ENCODE measurements around the gene INPP5F. TPM values are rescaled to one million over a fixed set of nuclear protein-coding genes. Genes with fewer than 3 reads are reported as not detected.

The INPP5F gene
- total and polyA plus RNA-seq, 2 of the 13 experiments (the other 11 are each of a cell fraction or from before 2014, with no cell fraction given), result 12.5 to 15.7 TPM

- H3K27me3 ChIP-seq (ENCODE audit: control insufficient read depth in 1 of 2, insufficient read depth in 2 of 2, low read length in 2 of 2), result no peaks in the 10 kb centered on the region
- intact Hi-C loops (cut with micrococcal nuclease; ENCODE audit: unreplicated experiment), result no loop called here
- H3K36me3 ChIP-seq (replicated peaks in 1 of 2; ENCODE audit: control insufficient read depth in 1 of 2, insufficient read depth in 2 of 2, low read length in 2 of 2), result peaks cover 4 to 38% of the 10 kb centered on the region in 2 experiments
- in situ Hi-C loops (cut with HindIII; ENCODE audit: extremely low pct_ligation_motif_present, low pct_unique_long_range_greater_than_20kb), result no loop called here
- ChIA-PET CTCF (ENCODE audit: low intra/inter-chr PET ratio, low total read pairs) (no interaction called here), POLR2A (no interaction called here)
- DNase-seq (ENCODE audit: low spot score) (no peak), FAIRE-seq (no peak), ATAC-seq (no peak)
- H3K79me2 ChIP-seq (ENCODE audit: insufficient read depth, low read length), result no peaks in the 10 kb centered on the region
- H2AFZ ChIP-seq (ENCODE audit: low read length), result no peak overlapping the region
- H3K9ac ChIP-seq (ENCODE audit: insufficient read depth, low read depth, low read length), result no peak overlapping the region
- no peak overlapping the region for H3K27ac ChIP-seq (ENCODE audit: extremely low read length, insufficient read depth, low read length)
- TF ChIP-seq SIX4 (CRISPR knock-in tag; IDR thresholded peaks at IDR 0.05), result no peak
- no peak for TF ChIP-seq NKX3-1 (CRISPR knock-in tag; IDR thresholded peaks at IDR 0.05)
- TF ChIP-seq FOXC1 (CRISPR knock-in tag; IDR thresholded peaks at IDR 0.05; ENCODE audit: borderline replicate concordance), result no peak
- TF ChIP-seq ZNF326 (CRISPR knock-in tag; IDR thresholded peaks at IDR 0.05; ENCODE audit: borderline replicate concordance), result no peak
- TF ChIP-seq ZMYM2 (CRISPR knock-in tag; IDR thresholded peaks at IDR 0.05), result no peak
- TF ChIP-seq MZF1 (CRISPR knock-in tag; IDR thresholded peaks at IDR 0.05; ENCODE audit: borderline replicate concordance), result no peak
- no peak for TF ChIP-seq NFE2L1 (CRISPR knock-in tag; IDR thresholded peaks at IDR 0.05; ENCODE audit: borderline replicate concordance)
- no peak for TF ChIP-seq KLF6 (CRISPR knock-in tag; IDR thresholded peaks at IDR 0.05)
- no peak overlapping the region for H3K4me2 ChIP-seq (ENCODE audit: low read depth, low read length)
- H3K4me3 ChIP-seq (replicated peaks in 1 of 3; ENCODE audit: insufficient read depth in 1 of 3, low read depth in 2 of 3, low read length in 3 of 3), result no peak overlapping the region
- H3K4me1 ChIP-seq (ENCODE audit: insufficient read depth, low read length), result no peaks in the 10 kb centered on the region
- no peaks in the 10 kb centered on the region; the same call in 1 of the 2 replicates for H4K20me1 ChIP-seq (ENCODE audit: insufficient read depth, low read length)
- no peaks in the 10 kb centered on the region for H3K9me3 ChIP-seq (ENCODE audit: low read length)
- whole genome bisulfite sequencing (ENCODE audit: low lambda C conversion rate), result 97% methylated on average over 4 of the region's 4 CpGs
- no TSS peak for BruUV-seq (replicated peaks)
Observed at GRCh38 chr10:119821182-119821581, 95.3 kb downstream of the INPP5F start.

DNA sequence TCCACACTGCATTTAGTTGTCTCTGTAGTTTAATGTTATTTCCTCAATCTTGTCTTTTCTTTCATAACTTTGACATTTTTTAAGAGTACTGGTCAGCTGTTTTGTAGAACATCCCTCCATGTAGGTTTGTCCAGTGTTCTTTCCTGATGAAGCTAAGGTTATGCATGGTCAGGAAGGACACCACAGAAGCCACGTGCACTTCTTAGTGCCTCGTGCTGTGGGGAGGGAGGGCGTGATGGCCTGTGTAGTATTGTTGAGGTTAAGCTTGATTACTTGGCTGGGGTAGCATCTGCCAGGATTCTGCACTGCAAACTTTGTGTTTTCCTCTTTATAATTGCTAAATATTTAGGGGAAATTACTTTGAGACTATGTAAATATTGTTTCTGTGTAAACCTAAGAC, 98.4 kb downstream of the INPP5F start:
- intact Hi-C loops (cut with micrococcal nuclease; ENCODE audit: unreplicated experiment), result no loop called here
- Histone ChIP-seq H3K79me2 (ENCODE audit: insufficient read depth, low read length) (no peaks in the 10 kb centered on the region), H3K27ac (ENCODE audit: extremely low read length, insufficient read depth, low read length) (no peak overlapping the region), H3K9ac (ENCODE audit: insufficient read depth, low read depth, low read length) (no peak overlapping the region), H3K36me3 (replicated peaks in 1 of 2; ENCODE audit: control insufficient read depth in 1 of 2, insufficient read depth in 2 of 2, low read length in 2 of 2) (peaks cover 2 to 48% of the 10 kb centered on the region in 2 experiments), H3K4me2 (ENCODE audit: low read depth, low read length) (no peak overlapping the region), H3K27me3 (ENCODE audit: control insufficient read depth in 1 of 2, insufficient read depth in 2 of 2, low read length in 2 of 2) (no peaks in the 10 kb centered on the region), H4K20me1 (ENCODE audit: insufficient read depth, low read length) (no peaks in the 10 kb centered on the region; the same call in 1 of the 2 replicates), H2AFZ (ENCODE audit: low read length) (no peak overlapping the region), H3K4me3 (replicated peaks in 1 of 3; ENCODE audit: insufficient read depth in 1 of 3, low read depth in 2 of 3, low read length in 3 of 3) (no peak overlapping the region), H3K9me3 (ENCODE audit: low read length) (no peaks in the 10 kb centered on the region), H3K4me1 (ENCODE audit: insufficient read depth, low read length) (no peaks in the 10 kb centered on the region)
- ATAC-seq, result no peak
- no TSS peak for BruUV-seq (replicated peaks)
- 93% methylated on average over 3 of the region's 3 CpGs for WGBS (ENCODE audit: low lambda C conversion rate)
- TF ChIP-seq ZNF772 (CRISPR knock-in tag; IDR thresholded peaks at IDR 0.05) (no peak), BCL3 (CRISPR knock-in tag; IDR thresholded peaks at IDR 0.05) (no peak), NR2F2 (IDR thresholded peaks at IDR 0.05; ENCODE audit: borderline replicate concordance, low read depth) (no peak), ZNF33A (CRISPR knock-in tag; IDR thresholded peaks at IDR 0.05; ENCODE audit: borderline replicate concordance) (no peak), ZNF891 (CRISPR knock-in tag; IDR thresholded peaks at IDR 0.05) (no peak), TBP (CRISPR knock-in tag; IDR thresholded peaks at IDR 0.05) (no peak), ZNF556 (CRISPR knock-in tag; IDR thresholded peaks at IDR 0.05; ENCODE audit: borderline replicate concordance) (no peak), ZNF224 (CRISPR knock-in tag; IDR thresholded peaks at IDR 0.05) (no peak), ZNF205 (CRISPR knock-in tag; IDR thresholded peaks at IDR 0.05) (no peak), ZNF431 (CRISPR knock-in tag; IDR thresholded peaks at IDR 0.05; ENCODE audit: borderline replicate concordance, low read depth) (no peak), MTA3 (CRISPR knock-in tag; IDR thresholded peaks at IDR 0.05) (no peak), ZFP62 (CRISPR knock-in tag; IDR thresholded peaks at IDR 0.05) (no peak), RORA (CRISPR knock-in tag; IDR thresholded peaks at IDR 0.05) (no peak), ZNF337 (CRISPR knock-in tag; IDR thresholded peaks at IDR 0.05; ENCODE audit: borderline replicate concordance, low read depth) (no peak)
- no peak for DNase-seq (ENCODE audit: low spot score)
- in situ Hi-C loops (cut with HindIII; ENCODE audit: extremely low pct_ligation_motif_present, low pct_unique_long_range_greater_than_20kb), result no loop called here
- FAIRE-seq, result no peak
- ChIA-PET POLR2A (no interaction called here), CTCF (ENCODE audit: low intra/inter-chr PET ratio, low total read pairs) (no interaction called here)
